PC-9 (cell line): ENCODE measurements around the gene SNAP47. TPM values are rescaled to one million over a fixed set of nuclear protein-coding genes. Genes with fewer than 3 reads are reported as not detected.
A peak's percentile ranks its signal among the peaks of the same experiment; 100 is the strongest.

ENCODE experiments used
- BruUV-seq: library from RNA; stranded (reverse); fragments of 400-500 nt; replicated peaks from 2 replicates; lab custom pipeline; 2021; lab: Mats Ljungman, UMichigan
- CTCF ChIA-PET: fragments of 300-600 bp; sonication (Branson Sonifier 250); formaldehyde crosslinking; loops from one replicate; lab custom pipeline; 2022; ENCODE audit warnings: antibody characterized with exemption; lab: Charles Lee
- POLR2A ChIA-PET: fragments of 300-600 bp; sonication (Branson Sonifier 250); formaldehyde crosslinking; loops from one replicate; lab custom pipeline; 2022; ENCODE audit warnings: antibody characterized with exemption; ENCODE audit not compliant: unreplicated experiment; lab: Charles Lee
- DNase-seq, 2 experiments: peaks; one replicate each; pipeline versions ENCODE4 v3.0.0 to v3.0.0-alpha.2; 2015 to 2022; ENCODE audit warnings: mixed read lengths in 1 of 2
- H2AFZ ChIP-seq: fragments of 200-600 bp; sonication (generic); 2 replicates; pipeline ENCODE4 v1.8.1; 2017; ENCODE audit warnings: antibody characterized with exemption
- H3F3A ChIP-seq: fragments of 200-600 bp; sonication (generic); 2 replicates; pipeline ENCODE4 v1.8.1; 2017; ENCODE audit warnings: antibody characterized with exemption, mild to moderate bottlenecking, low read depth; ENCODE audit not compliant: insufficient read depth
- H3K27ac ChIP-seq: fragments of 200-600 bp; sonication (generic); 2 replicates; pipeline ENCODE4 v1.6.1; 2016; ENCODE audit warnings: mixed run types
- H3K27me3 ChIP-seq: fragments of 200-600 bp; sonication (generic); 2 replicates; pipeline ENCODE4 v1.6.1; 2016; ENCODE audit warnings: low read depth, mixed run types; ENCODE audit not compliant: insufficient read depth
- H3K36me3 ChIP-seq: fragments of 200-600 bp; sonication (generic); 2 replicates; pipeline ENCODE4 v1.6.1; 2016; ENCODE audit warnings: low read depth, mixed run types
- H3K4me1 ChIP-seq: fragments of 200-600 bp; sonication (generic); replicated peaks from 2 replicates; pipeline ENCODE4 v1.6.1; 2016; ENCODE audit warnings: mixed run types; ENCODE audit not compliant: insufficient read depth
- H3K4me2 ChIP-seq: fragments of 200-600 bp; sonication (generic); 2 replicates; pipeline ENCODE4 v1.6.1; 2017; ENCODE audit warnings: mixed run types
- H3K4me3 ChIP-seq: fragments of 200-600 bp; sonication (generic); 2 replicates; pipeline ENCODE4 v1.6.1; 2016; ENCODE audit warnings: mixed run types
- H3K79me2 ChIP-seq: fragments of 200-600 bp; sonication (generic); 2 replicates; pipeline ENCODE4 v1.6.1; 2017; ENCODE audit warnings: low read depth, mixed run types
- H3K9me2 ChIP-seq: fragments of 200-600 bp; sonication (generic); 2 replicates; pipeline ENCODE4 v1.8.1; 2017; ENCODE audit warnings: mild to moderate bottlenecking; ENCODE audit not compliant: insufficient read depth
- H3K9me3 ChIP-seq: fragments of 200-600 bp; sonication (generic); 2 replicates; pipeline ENCODE4 v1.8.1; 2016; ENCODE audit warnings: low read depth; ENCODE audit not compliant: insufficient read depth
- H4K20me1 ChIP-seq: fragments of 200-600 bp; sonication (generic); 2 replicates; pipeline ENCODE4 v1.8.1; 2017; ENCODE audit not compliant: insufficient read depth
- EZH2 ChIP-seq: fragments of 200-600 bp; sonication (generic); IDR thresholded peaks from 2 replicates; pipeline ENCODE4 v1.8.0; 2017; ENCODE audit warnings: antibody characterized with exemption, low read depth
- intact Hi-C: fragments of 100-400 bp; cut with micrococcal nuclease; formaldehyde crosslinking; loops from one replicate; pipeline ENCODE4 v1.10.0; 2022; ENCODE audit not compliant: unreplicated experiment
- total RNA-seq: library from RNA; stranded (reverse); gene quantifications from 2 replicates; pipeline ENCODE4 v1.2.3, GENCODE V29; 2021
- TF ChIP-seq, protein P1 (sequence below): fragments of 200-600 bp; sonication (generic); conservative IDR thresholded peaks from 2 replicates; pipeline ENCODE4 v1.6.1; 2017; ENCODE audit warnings: mixed run types, antibody characterized with exemption, mild to moderate bottlenecking, moderate library complexity

Gene SNAP47
- total RNA-seq, 1 experiment from 2014 or later: 70.2 TPM

DNA sequence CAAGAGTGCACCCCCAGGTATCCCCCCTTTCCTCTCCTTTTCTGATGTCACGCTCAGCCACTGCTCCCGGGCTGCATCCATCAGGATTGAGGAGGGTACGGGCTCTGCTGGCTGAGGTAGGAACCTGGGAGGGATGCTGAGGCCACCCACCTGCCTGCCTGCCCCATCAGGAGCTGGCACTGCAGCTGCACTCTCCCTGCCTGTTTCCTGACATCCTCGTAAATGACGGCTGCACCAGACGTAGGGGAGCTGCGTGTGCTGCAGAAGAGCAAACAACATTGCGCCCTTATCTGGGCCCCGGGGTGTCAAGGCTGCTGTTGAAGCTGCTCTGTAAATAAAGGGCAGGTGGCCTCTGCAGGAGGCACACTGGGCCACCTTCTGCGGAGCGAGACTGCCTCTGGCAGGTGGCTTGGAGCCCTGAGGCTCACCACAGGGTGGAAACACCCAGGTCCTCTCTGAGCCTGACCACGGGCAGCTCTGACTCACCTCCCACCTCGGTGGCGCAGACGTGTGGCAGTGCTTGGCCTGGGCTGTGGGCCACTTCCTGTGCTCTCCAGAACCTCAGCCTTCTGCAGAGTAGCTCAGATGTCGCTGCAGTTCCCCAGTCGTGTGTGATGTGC, 30.9 kb downstream of the SNAP47 start:
- CTCF ChIA-PET: interaction anchor here (0.6 to 1.1 kb wide), 6 partner anchors 18 to 331 kb away, joined by 3 to 9 read pairs (median 4); no protein-coding TSS in a partner anchor
- Histone ChIP-seq H3K9me2 (no peaks in the 10 kb centered on the region), H3K27me3 (no peaks in the 10 kb centered on the region), H3K9me3 (no peaks in the 10 kb centered on the region), H3K4me2 (peak overlapping the region; percentile 41; the same call in 1 of the 2 replicates), H3K4me3 (no peak overlapping the region), H3K79me2 (peaks cover 13% of the 10 kb centered on the region), H3K36me3 (peaks cover 15% of the 10 kb centered on the region; the same call in 1 of the 2 replicates), H4K20me1 (peaks cover 44% of the 10 kb centered on the region), H3F3A (peaks cover 53% of the 10 kb centered on the region), H3K4me1 (peaks cover 45% of the 10 kb centered on the region), H2AFZ (no peak overlapping the region), H3K27ac (0 out of 2 replicates have a peak overlapping the region, but pooled peaks have one; percentile 12)
- DNase-seq: peak; percentile 90 to 93
- intact Hi-C loops: loop anchor here (1.0 to 10.0 kb wide), 2 partner anchors 10 to 609 kb away; no protein-coding TSS in a partner anchor
- TF ChIP-seq EZH2: no peak
- TF ChIP-seq, protein P1, sequence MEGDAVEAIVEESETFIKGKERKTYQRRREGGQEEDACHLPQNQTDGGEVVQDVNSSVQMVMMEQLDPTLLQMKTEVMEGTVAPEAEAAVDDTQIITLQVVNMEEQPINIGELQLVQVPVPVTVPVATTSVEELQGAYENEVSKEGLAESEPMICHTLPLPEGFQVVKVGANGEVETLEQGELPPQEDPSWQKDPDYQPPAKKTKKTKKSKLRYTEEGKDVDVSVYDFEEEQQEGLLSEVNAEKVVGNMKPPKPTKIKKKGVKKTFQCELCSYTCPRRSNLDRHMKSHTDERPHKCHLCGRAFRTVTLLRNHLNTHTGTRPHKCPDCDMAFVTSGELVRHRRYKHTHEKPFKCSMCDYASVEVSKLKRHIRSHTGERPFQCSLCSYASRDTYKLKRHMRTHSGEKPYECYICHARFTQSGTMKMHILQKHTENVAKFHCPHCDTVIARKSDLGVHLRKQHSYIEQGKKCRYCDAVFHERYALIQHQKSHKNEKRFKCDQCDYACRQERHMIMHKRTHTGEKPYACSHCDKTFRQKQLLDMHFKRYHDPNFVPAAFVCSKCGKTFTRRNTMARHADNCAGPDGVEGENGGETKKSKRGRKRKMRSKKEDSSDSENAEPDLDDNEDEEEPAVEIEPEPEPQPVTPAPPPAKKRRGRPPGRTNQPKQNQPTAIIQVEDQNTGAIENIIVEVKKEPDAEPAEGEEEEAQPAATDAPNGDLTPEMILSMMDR: no peak
- BruUV-seq: no TSS peak
- POLR2A ChIA-PET: interaction anchor here (0.6 to 1.3 kb wide), 10 partner anchors 10 to 689 kb away, joined by 3 to 8 read pairs (median 4); no protein-coding TSS in a partner anchor

DNA sequence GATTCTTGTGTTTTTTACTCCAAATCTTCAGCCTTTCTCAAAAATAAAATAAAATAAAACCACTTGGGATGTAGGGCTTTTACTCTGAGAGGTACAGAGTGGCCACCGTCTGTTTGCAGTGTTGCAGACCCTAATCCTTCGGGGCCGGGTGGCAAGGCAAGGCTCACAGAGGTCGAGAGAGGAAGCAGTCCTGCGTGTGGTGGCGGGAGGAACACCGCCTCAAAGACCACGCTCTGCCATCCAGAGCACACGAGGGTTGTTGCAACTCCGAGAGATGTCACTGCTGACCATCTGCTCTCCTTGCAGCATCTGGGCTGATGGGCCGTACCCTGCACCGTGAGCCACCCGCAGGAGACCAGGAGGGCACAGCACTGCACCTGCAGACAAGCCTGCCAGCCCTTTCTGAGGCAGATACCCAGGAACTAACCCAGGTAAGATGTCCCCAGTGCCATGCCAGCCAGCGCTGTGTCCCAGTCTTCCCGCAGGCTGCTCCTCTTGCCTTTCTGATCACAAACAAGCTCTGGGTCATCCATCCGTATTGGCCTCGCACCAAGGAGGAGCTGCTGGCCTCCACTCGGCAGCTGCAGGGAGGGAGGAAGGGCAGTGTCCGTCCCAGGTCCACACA, 31.5 kb downstream of the SNAP47 start:
- no peak overlapping the region for H3K4me3 ChIP-seq
- H2AFZ ChIP-seq: no peak overlapping the region
- no peaks in the 10 kb centered on the region for H3K27me3 ChIP-seq
- peaks cover 41% of the 10 kb centered on the region for H4K20me1 ChIP-seq
- no TSS peak for BruUV-seq
- H3K79me2 ChIP-seq: peaks cover 13% of the 10 kb centered on the region
- no peaks in the 10 kb centered on the region for H3K9me2 ChIP-seq
- no peak overlapping the region for H3K27ac ChIP-seq
- H3K4me1 ChIP-seq: peaks cover 45% of the 10 kb centered on the region
- TF ChIP-seq EZH2: no peak
- TF ChIP-seq, protein P1: no peak
- H3F3A ChIP-seq: peaks cover 53% of the 10 kb centered on the region
- H3K36me3 ChIP-seq: peaks cover 15% of the 10 kb centered on the region; the same call in 1 of the 2 replicates
- intact Hi-C loops: loop anchor here (1.0 to 10.0 kb wide), 2 partner anchors 10 to 608 kb away; no protein-coding TSS in a partner anchor
- no peak for DNase-seq
- ChIA-PET POLR2A (interaction anchor here (0.6 to 1.3 kb wide), 9 partner anchors 9 to 1366 kb away, joined by 3 to 8 read pairs (median 5); no protein-coding TSS in a partner anchor), CTCF (interaction anchor here (0.6 to 1.1 kb wide), 6 partner anchors 18 to 332 kb away, joined by 3 to 9 read pairs (median 4); no protein-coding TSS in a partner anchor)
- H3K4me2 ChIP-seq: peak overlapping the region; percentile 41; the same call in 1 of the 2 replicates
- H3K9me3 ChIP-seq: no peaks in the 10 kb centered on the region

DNA sequence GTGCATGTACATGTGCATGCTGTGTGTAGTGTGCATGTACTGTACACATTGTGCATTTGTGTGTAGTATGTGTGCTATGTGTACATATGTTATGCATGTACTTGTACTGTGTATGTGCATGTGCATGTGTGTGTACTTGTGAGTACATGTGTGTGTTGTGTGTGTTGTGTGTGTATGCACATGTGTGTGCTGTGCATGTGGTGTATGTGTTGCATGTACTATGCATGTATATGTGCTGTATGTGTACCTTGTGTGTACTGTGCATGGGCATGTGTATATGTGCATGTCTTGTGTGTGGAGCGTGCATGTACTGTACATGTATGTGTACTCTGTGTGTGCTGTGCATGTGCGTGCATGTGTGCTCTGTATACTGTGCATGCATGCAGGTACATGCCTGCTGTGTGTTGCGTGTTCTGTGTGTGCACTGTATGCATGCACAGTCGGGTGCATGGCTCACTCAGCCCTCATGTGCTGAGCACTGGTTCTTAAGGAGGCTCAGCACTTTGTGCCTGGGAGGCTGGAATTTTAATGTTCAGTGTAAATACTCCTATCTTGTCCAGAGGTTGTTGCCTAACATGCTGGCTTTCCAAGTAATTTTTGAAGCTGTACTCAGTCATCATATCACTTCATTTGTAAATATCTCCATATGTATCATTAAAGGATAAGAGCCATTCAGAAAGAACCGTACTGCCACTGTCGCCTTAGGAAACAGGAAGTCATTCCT, 32.3 kb downstream of the SNAP47 start:
- Histone ChIP-seq H3K27ac (no peak overlapping the region), H4K20me1 (peaks cover 41% of the 10 kb centered on the region), H3K36me3 (peaks cover 15% of the 10 kb centered on the region; the same call in 1 of the 2 replicates), H3K4me3 (no peak overlapping the region), H3K4me2 (no peak overlapping the region), H3K4me1 (peaks cover 44% of the 10 kb centered on the region), H3K9me2 (no peaks in the 10 kb centered on the region), H3K27me3 (no peaks in the 10 kb centered on the region), H3F3A (peaks cover 53% of the 10 kb centered on the region), H3K9me3 (no peaks in the 10 kb centered on the region), H2AFZ (no peak overlapping the region), H3K79me2 (peaks cover 13% of the 10 kb centered on the region)
- intact Hi-C loops: loop anchor here (10.0 kb wide), 1 partner anchor 607 kb away; no protein-coding TSS in a partner anchor
- no TSS peak for BruUV-seq
- DNase-seq: no peak
- POLR2A ChIA-PET: interaction anchor here (0.7 kb wide), 1 partner anchor 1367 kb away, joined by 3 read pairs; no protein-coding TSS in a partner anchor
- CTCF ChIA-PET: interaction anchor here (1.1 kb wide), 1 partner anchor 17 kb away, joined by 3 read pairs; no protein-coding TSS in a partner anchor
- no peak for TF ChIP-seq EZH2
- TF ChIP-seq, protein P1: no peak
